ENCODE data around the gene SLC9A3.

Gene SLC9A3

DNA sequence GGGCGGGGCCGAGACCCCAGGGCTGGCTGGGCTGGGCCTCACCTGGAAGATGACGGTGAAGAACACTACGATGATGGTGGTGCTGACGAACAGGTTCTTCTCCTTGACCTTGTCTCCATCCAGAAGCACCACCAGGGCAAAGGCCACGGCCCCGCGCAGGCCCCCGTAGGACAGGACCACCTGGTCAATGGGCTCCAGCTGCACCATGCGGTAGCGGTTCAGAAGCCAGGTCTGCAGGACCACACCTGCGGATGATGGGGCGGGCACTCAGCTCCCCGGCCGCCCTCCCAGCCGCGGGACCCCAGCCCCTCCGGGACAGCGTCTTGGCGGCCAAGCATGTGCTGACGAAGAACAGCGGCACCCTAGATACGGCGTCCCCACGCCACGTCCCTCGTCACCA lies 41.7 kb downstream of the SLC9A3 start:
- no peak for DNase-seq (ENCODE audit: low spot score)
- Histone ChIP-seq H3K4me3 (ENCODE audit: severe bottlenecking) (no peak overlapping the region), H3K4me1 (ENCODE audit: insufficient read depth, poor library complexity, severe bottlenecking) (no peaks in the 10 kb centered on the region), H3K36me3 (ENCODE audit: low read depth) (no peaks in the 10 kb centered on the region), H3K27me3 (ENCODE audit: insufficient read depth, poor library complexity, severe bottlenecking) (peaks cover 30% of the 10 kb centered on the region), H3K27ac (ENCODE audit: poor library complexity, severe bottlenecking) (no peak overlapping the region), H3K9me3 (ENCODE audit: severe bottlenecking) (no peaks in the 10 kb centered on the region)
- TF ChIP-seq, protein P1, sequence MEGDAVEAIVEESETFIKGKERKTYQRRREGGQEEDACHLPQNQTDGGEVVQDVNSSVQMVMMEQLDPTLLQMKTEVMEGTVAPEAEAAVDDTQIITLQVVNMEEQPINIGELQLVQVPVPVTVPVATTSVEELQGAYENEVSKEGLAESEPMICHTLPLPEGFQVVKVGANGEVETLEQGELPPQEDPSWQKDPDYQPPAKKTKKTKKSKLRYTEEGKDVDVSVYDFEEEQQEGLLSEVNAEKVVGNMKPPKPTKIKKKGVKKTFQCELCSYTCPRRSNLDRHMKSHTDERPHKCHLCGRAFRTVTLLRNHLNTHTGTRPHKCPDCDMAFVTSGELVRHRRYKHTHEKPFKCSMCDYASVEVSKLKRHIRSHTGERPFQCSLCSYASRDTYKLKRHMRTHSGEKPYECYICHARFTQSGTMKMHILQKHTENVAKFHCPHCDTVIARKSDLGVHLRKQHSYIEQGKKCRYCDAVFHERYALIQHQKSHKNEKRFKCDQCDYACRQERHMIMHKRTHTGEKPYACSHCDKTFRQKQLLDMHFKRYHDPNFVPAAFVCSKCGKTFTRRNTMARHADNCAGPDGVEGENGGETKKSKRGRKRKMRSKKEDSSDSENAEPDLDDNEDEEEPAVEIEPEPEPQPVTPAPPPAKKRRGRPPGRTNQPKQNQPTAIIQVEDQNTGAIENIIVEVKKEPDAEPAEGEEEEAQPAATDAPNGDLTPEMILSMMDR (IDR thresholded peaks at IDR 0.05; ENCODE audit: poor library complexity, severe bottlenecking): no peak
- ATAC-seq (ENCODE audit: low read depth): no peak

DNA sequence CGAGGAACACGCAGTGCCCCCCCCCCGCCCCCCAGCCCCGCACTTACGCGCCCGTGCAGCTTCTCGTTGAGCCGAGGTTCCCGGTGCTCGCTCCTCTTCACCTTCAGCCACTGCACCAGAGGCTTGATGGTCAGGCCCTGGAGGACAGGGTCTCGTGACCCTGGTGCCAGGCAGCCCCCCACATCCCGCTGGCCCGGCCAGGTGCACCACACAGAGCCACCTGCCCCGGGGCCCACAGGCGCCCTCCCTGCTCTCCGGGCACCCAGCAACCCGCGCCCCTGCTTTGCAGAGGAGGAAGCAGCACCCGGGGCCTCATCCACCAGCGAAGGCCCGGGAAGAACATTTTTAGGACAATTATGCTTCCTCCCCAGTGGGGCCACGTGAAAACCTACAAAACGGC lies 42.2 kb downstream of the SLC9A3 start:
- ATAC-seq (ENCODE audit: low read depth): no peak
- no peak overlapping the region for H3K27ac ChIP-seq (ENCODE audit: poor library complexity, severe bottlenecking)
- no peaks in the 10 kb centered on the region for H3K36me3 ChIP-seq (ENCODE audit: low read depth)
- TF ChIP-seq, protein P1 (IDR thresholded peaks at IDR 0.05; ENCODE audit: poor library complexity, severe bottlenecking): no peak
- no peak overlapping the region for H3K4me3 ChIP-seq (ENCODE audit: severe bottlenecking)
- DNase-seq (ENCODE audit: low spot score): no peak
- no peaks in the 10 kb centered on the region for H3K9me3 ChIP-seq (ENCODE audit: severe bottlenecking)
- H3K4me1 ChIP-seq (ENCODE audit: insufficient read depth, poor library complexity, severe bottlenecking): no peaks in the 10 kb centered on the region
- H3K27me3 ChIP-seq (ENCODE audit: insufficient read depth, poor library complexity, severe bottlenecking): peaks cover 35% of the 10 kb centered on the region

DNA sequence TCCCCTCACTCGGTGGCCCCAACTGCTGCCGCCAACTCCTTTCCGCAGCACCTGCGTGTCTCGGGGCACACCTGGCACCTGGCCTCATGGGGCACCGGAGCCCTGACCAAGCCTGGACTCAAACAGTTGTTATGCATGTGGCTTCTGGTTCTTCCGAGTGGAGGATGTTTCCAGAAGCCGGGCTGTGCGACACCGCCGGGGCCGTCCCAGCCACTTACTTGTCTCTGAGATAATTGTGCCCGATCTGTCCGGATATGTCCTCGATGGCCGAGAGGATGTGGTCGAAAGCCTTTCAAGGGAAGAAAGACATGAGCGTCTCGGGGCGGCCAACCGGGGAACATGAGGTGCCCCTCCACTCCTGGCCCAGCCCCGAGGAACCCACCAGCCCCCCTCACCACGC lies 42.9 kb downstream of the SLC9A3 start:
- Histone ChIP-seq H3K4me3 (ENCODE audit: severe bottlenecking) (no peak overlapping the region), H3K4me1 (ENCODE audit: insufficient read depth, poor library complexity, severe bottlenecking) (no peaks in the 10 kb centered on the region), H3K27me3 (ENCODE audit: insufficient read depth, poor library complexity, severe bottlenecking) (peaks cover 38% of the 10 kb centered on the region), H3K9me3 (ENCODE audit: severe bottlenecking) (no peaks in the 10 kb centered on the region), H3K36me3 (ENCODE audit: low read depth) (no peaks in the 10 kb centered on the region), H3K27ac (ENCODE audit: poor library complexity, severe bottlenecking) (no peak overlapping the region)
- DNase-seq (ENCODE audit: low spot score): no peak
- no peak for ATAC-seq (ENCODE audit: low read depth)
- TF ChIP-seq, protein P1 (IDR thresholded peaks at IDR 0.05; ENCODE audit: poor library complexity, severe bottlenecking): no peak

DNA sequence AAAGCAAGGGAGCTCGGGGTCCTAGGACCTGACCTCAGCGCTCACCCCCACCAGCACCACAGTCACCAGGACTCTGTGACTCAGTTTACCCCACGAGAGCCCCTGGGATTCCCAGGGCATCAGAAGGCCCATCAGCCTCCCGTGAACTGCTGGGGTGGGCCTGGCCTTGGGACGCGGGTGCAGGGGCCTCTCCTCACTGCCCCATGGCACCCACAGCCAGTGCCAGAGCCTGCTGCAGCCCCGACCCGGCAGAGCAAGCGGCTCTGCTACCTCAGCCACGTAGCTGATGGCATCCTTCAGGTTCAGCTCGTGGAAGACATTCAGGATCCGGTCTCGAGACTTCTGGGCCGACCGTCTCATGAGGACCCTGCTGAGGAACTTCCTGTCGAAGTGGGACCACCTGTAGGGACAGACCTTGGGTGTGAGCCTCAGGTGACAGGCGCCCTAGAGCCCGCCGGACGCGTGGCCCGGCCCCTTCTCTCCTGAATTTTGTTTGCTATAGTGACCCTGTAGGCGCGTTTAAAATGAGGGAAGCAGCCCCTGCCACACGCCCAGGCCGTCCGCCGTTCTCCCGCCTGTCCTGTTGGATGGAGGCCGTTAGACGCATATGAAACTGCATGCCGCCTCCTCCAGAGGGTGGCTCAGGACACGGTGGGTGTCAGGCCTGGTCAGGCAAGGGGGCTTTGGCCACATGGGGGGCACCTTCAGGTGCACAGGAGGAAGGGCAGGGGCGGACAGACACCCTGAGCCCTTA lies 44.5 kb downstream of the SLC9A3 start:
- TF ChIP-seq, protein P1 (IDR thresholded peaks at IDR 0.05; ENCODE audit: poor library complexity, severe bottlenecking): no peak
- Histone ChIP-seq H3K4me3 (ENCODE audit: severe bottlenecking) (no peak overlapping the region), H3K27me3 (ENCODE audit: insufficient read depth, poor library complexity, severe bottlenecking) (peaks cover 37% of the 10 kb centered on the region), H3K9me3 (ENCODE audit: severe bottlenecking) (no peaks in the 10 kb centered on the region), H3K27ac (ENCODE audit: poor library complexity, severe bottlenecking) (no peak overlapping the region), H3K4me1 (ENCODE audit: insufficient read depth, poor library complexity, severe bottlenecking) (no peaks in the 10 kb centered on the region), H3K36me3 (ENCODE audit: low read depth) (no peaks in the 10 kb centered on the region)
- ATAC-seq (ENCODE audit: low read depth): no peak
- DNase-seq (ENCODE audit: low spot score): no peak

DNA sequence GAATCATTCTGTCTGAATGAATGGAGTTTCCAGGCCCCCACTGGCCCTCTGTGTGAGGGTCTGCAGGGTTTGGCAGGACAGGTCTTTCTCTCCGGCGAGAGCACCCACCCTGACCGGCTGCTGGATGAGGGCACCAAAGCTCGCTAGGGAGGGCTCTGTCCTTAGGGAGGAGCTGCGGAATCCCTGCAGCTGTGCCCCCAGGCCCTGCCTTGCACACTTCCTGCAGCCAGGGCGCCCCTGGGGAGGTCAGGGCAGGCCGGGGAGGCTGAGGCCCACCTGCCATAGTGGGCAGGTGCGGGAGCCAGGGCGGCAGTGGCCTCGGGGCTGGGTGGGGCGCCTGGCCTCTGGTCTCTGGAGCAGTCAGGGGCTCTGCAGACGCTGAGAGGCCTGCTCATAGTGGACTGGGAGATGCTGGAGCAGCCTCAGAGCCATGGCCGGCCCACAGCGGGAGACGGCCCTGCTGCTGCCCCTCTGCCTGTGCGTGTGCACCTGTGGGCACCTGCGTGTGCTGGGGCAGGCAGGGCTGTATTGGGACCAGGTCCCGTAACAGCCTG lies 45.2 kb downstream of the SLC9A3 start:
- Histone ChIP-seq H3K9me3 (ENCODE audit: severe bottlenecking) (no peaks in the 10 kb centered on the region), H3K27ac (ENCODE audit: poor library complexity, severe bottlenecking) (no peak overlapping the region), H3K27me3 (ENCODE audit: insufficient read depth, poor library complexity, severe bottlenecking) (peaks cover 36% of the 10 kb centered on the region), H3K4me1 (ENCODE audit: insufficient read depth, poor library complexity, severe bottlenecking) (no peaks in the 10 kb centered on the region), H3K36me3 (ENCODE audit: low read depth) (no peaks in the 10 kb centered on the region), H3K4me3 (ENCODE audit: severe bottlenecking) (no peak overlapping the region)
- no peak for DNase-seq (ENCODE audit: low spot score)
- TF ChIP-seq, protein P1 (IDR thresholded peaks at IDR 0.05; ENCODE audit: poor library complexity, severe bottlenecking): no peak
- ATAC-seq (ENCODE audit: low read depth): no peak
